AG09319 (cell line): Measurements from ENCODE around the gene FIGLA.

Experiments
- DNase-seq: peaks from one replicate; pipeline ENCODE4 v3.0.0-alpha.2; 2010; ENCODE audit warnings: low read depth; ENCODE audit errors: extremely low read depth
- TF ChIP-seq, protein P1 (sequence below): IDR thresholded peaks from 2 replicates; pipeline ENCODE4 v1.5.1; 2011; ENCODE audit warnings: low read depth, mild to moderate bottlenecking, inconsistent platforms, low read length, moderate library complexity

The FIGLA gene, protein sequence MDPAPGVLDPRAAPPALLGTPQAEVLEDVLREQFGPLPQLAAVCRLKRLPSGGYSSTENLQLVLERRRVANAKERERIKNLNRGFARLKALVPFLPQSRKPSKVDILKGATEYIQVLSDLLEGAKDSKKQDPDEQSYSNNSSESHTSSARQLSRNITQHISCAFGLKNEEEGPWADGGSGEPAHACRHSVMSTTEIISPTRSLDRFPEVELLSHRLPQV

DNA sequence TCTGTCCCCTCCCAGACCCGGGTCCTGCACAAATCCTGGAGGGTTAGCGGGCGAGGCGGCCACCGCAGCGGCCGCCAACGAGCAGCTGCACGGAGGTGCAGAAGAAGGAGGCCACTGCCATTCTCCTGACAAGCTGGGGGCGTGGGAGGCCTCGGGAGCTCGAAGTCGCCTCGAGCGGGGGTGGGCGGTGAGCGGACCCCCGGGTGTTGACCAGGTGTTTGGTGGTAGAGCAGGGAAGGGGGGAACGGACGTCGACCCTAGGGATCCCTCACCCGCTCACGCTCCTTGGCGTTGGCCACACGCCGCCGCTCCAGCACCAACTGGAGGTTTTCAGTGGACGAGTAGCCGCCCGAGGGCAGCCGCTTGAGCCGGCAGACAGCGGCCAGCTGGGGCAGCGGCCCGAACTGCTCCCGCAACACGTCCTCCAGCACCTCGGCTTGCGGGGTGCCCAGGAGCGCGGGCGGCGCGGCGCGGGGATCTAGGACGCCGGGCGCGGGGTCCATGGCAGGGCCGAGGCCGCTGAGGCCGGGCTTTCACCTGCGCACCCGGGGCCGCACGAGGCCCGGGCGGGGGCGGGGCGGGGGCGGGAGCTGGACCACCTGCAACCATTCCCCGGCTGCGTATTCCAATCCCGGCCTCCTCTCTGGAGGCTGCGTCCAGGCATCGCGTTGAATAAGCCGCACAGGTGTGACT, at the start of gene FIGLA:
FIGLA (minus strand) TSS at position 508 of the 693 bp plus-strand sequence; CDS start at position 503, 5 bp downstream.
- TF ChIP-seq, protein P1, sequence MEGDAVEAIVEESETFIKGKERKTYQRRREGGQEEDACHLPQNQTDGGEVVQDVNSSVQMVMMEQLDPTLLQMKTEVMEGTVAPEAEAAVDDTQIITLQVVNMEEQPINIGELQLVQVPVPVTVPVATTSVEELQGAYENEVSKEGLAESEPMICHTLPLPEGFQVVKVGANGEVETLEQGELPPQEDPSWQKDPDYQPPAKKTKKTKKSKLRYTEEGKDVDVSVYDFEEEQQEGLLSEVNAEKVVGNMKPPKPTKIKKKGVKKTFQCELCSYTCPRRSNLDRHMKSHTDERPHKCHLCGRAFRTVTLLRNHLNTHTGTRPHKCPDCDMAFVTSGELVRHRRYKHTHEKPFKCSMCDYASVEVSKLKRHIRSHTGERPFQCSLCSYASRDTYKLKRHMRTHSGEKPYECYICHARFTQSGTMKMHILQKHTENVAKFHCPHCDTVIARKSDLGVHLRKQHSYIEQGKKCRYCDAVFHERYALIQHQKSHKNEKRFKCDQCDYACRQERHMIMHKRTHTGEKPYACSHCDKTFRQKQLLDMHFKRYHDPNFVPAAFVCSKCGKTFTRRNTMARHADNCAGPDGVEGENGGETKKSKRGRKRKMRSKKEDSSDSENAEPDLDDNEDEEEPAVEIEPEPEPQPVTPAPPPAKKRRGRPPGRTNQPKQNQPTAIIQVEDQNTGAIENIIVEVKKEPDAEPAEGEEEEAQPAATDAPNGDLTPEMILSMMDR, result no peak
- DNase-seq, result no peak

DNA sequence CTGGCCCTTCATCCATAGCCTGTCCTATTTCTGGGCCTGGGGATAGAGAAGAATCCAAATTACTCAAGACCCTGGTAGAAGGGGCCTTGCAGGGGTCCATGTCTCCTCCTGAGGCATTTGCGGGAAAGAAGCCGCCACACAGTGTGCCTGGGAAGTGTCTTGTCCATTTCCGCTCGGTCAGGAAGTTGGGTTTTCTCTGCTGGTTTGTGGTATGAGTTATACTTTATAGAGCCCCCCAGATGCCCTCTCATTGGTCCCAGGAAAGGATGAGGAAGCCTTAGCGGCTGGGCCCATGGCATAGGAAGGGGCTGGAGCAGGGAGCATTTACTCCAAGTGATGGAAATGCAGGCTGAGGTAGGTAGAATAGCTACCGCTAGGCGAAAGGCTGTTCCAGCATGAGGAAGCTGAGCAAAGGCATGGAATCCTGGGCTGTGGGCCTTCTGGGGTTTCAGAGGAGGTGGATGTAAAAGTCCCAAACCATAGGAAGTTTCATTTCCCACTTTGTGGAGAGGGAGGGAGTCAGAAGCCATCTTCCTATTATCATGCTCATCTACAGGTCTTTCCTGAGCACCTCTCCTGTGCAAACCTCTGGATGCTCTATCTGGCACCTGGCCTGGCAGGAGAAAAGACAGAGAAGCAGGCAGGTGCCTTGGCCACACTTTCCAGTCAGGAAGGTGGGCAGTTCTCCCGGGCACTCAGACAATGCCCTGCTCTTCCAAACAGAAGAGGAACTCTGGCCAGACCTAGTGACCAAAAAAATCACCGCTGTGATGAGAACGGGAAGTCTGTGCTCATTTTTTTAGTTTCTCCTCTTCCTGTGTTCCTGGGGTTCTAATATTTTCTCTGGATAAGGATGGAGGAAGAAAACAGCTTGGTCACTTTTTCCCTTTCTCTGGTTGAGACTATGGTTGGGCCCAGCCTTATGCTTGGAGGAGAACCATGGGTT, 47.8 kb upstream of the FIGLA start:
- DNase-seq, result no peak
- TF ChIP-seq, protein P1, result no peak

DNA sequence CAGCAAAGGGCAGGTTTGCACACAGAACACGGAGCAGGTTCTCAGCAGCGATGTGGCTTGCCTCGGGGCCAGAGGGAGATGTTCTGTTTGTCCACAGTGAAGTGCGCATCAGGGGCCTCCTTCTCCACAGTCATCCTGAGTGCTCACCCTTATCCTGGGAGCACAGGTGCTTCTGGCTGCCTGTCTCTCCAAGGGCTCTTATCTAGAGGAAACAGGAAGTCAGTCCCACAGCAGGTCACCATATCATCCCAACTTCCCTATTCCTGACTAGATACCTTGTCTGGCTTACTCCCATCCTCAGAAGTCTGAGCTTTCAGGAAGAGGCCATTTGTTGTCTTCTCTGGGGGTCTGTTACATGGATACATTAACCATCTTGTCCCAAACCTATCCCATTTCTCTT, 45.2 kb upstream of the FIGLA start, which contains the start of gene CD207:
CD207 (minus strand) TSS at position 174 of the 400 bp plus-strand sequence; CDS start at position 134, 40 bp downstream.
- TF ChIP-seq, protein P1, result no peak
- no peak for DNase-seq

DNA sequence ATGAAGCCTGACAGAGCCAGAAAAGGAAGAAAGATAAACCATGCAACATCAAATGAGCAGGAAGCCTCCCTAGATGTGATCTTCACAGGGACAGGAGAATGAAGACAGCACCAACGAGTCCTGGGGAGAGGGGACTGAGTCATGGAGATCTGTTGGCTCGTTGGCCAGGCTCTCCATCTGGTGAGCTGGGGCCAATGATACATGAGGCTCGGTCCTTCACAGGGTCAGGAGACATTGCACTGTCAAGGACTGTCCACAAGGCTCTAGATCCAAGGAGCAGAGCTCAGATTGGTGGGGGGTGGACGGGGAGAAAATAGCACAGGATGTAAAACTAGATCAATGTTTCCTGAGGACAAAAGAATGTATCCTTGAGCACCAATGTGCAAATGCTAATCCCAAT, 44.4 kb upstream of the FIGLA start:
- no peak for DNase-seq
- TF ChIP-seq, protein P1, result no peak

DNA sequence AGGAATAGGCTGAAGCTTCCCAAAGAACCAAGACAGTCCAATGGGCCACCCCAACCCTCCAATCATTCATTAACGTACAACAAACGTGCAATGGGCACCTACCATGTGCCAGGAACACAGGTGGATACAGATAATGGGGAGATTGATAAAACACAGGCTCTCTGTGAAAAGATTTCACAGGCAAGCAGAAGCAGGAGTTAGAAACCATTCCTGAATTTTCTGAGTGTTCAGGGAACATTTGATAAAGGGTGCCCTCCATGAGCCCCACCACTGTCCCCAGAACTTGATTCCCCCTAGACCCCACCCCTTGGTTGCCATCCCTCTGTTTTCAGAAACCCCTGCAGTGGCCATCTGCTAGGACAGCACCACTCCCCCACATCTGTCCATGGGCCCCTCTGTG, 43.7 kb upstream of the FIGLA start:
- no peak for DNase-seq
- TF ChIP-seq, protein P1, result no peak

DNA sequence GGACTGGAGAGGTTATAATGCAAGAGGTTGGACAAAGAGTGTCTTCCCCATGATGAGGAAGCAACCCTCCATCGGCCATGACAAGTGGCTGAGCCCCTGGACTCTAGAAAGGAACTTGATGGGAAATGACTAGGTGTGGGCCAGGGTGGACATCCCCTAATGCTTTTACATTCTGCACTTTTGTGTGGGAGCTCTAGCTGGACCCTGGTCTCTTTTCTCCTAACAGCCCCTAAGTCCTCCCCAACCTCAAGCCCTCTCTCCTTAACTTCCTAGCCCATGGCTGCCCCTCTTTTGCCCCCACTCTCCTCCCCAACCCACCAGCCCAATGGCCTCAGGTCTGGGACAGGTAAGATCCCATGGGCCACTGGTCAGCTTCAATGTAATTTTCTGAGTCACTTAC, 42.8 kb upstream of the FIGLA start:
- TF ChIP-seq, protein P1, result no peak

More for the DNA sequence above, 42.8 kb upstream of the FIGLA start:
- no peak for DNase-seq
